H1 (cell line): ENCODE results near the gene CYP26A1. TPM values are rescaled to one million over a fixed set of nuclear protein-coding genes. Genes with fewer than 3 reads are reported as not detected.

Experiments
- CTCF ChIA-PET: fragments of 300-600 bp; sonication (Branson Sonifier 250); formaldehyde crosslinking; loops from one replicate; lab custom pipeline; 2021; ENCODE audit not compliant: partially characterized antibody; lab: Charles Lee
- POLR2A ChIA-PET: fragments of 300-600 bp; sonication (Branson Sonifier 250); formaldehyde crosslinking; loops from one replicate; lab custom pipeline; 2021; ENCODE audit warnings: inconsistent platforms; ENCODE audit not compliant: partially characterized antibody; lab: Charles Lee
- DNase-seq, 2 experiments: peaks; one replicate each; pipeline versions ENCODE4 v3.0.0 to v3.0.0-alpha.2; 2010 to 2022; ENCODE audit warnings: low spot score in 2 of 2, low read depth in 1 of 2, mixed read lengths in 1 of 2
- FAIRE-seq: peaks from 2 replicates; lab custom pipeline; 2011; peaks lifted over from hg19 to GRCh38; lab: Jason Lieb, UNC
- H2AFZ ChIP-seq: 2 replicates; pipeline ENCODE4 v1.8.1; 2012; ENCODE audit warnings: low read length, inconsistent platforms
- H2AK5ac ChIP-seq: 2 replicates; pipeline ENCODE4 v1.6.1; 2013; ENCODE audit warnings: low read depth, low read length
- H2BK120ac ChIP-seq: replicated peaks from 2 replicates; pipeline ENCODE3; 2013; ENCODE audit warnings: low read depth, low read length, inconsistent platforms
- H2BK12ac ChIP-seq: 2 replicates; pipeline ENCODE4 v1.6.1; 2013; ENCODE audit warnings: low read depth, low read length
- H2BK15ac ChIP-seq: 2 replicates; pipeline ENCODE4 v1.6.1; 2013; ENCODE audit warnings: low read length
- H2BK20ac ChIP-seq: 2 replicates; pipeline ENCODE4 v1.6.1; 2013; ENCODE audit warnings: low read length
- H2BK5ac ChIP-seq: 2 replicates; pipeline ENCODE4 v1.6.1; 2013; ENCODE audit warnings: low read depth, low read length
- H3K14ac ChIP-seq: 2 replicates; pipeline ENCODE4 v1.6.1; 2013; ENCODE audit warnings: inconsistent platforms; ENCODE audit not compliant: insufficient read length
- H3K18ac ChIP-seq: 2 replicates; pipeline ENCODE4 v1.6.1; 2013; ENCODE audit warnings: low read length; ENCODE audit errors: extremely low read depth
- H3K23ac ChIP-seq: 2 replicates; pipeline ENCODE4 v1.6.1; 2013; ENCODE audit warnings: inconsistent platforms; ENCODE audit not compliant: insufficient read length
- H3K23me2 ChIP-seq: 2 replicates; pipeline ENCODE4 v1.6.1; 2013; ENCODE audit warnings: low read depth, low read length
- H3K27ac ChIP-seq: 2 replicates; pipeline ENCODE4 v1.6.1; 2011; ENCODE audit warnings: low read depth, low read length, inconsistent platforms
- H3K27me3 ChIP-seq, 4 experiments: replicated peaks in 1 of 4; 1 replicate in 1 of 4; 2 replicates in 3 of 4; pipeline versions ENCODE4 v1.6.1 to v1.8.1; 2011 to 2013; ENCODE audit warnings: low read length in 3 of 4, mild to moderate bottlenecking in 3 of 4, inconsistent platforms in 2 of 4, mixed read lengths in 2 of 4, moderate library complexity in 1 of 4; ENCODE audit not compliant: control insufficient read depth in 3 of 4, insufficient read depth in 3 of 4; ENCODE audit errors: extremely low read depth in 1 of 4
- H3K36me3 ChIP-seq, 4 experiments: 2 replicates each; pipeline versions ENCODE4 v1.6.1 to v1.8.1; 2011 to 2013; ENCODE audit warnings: mild to moderate bottlenecking in 4 of 4, low read length in 3 of 4, moderate library complexity in 2 of 4, control low read depth in 1 of 4, inconsistent platforms in 1 of 4; ENCODE audit not compliant: insufficient read depth in 4 of 4, control insufficient read depth in 2 of 4
- H3K4ac ChIP-seq: replicated peaks from 2 replicates; pipeline ENCODE3; 2013; ENCODE audit warnings: low read length, low read depth, mixed read lengths, inconsistent platforms; ENCODE audit not compliant: insufficient read length
- H3K4me1 ChIP-seq, 4 experiments: replicated peaks in 1 of 4; 1 replicate in 1 of 4; 2 replicates in 3 of 4; pipeline versions ENCODE4 v1.6.1 to v1.8.1; 2011 to 2013; ENCODE audit warnings: low read length in 3 of 4, inconsistent platforms in 2 of 4, mixed read lengths in 1 of 4; ENCODE audit not compliant: insufficient read depth in 4 of 4, control insufficient read depth in 3 of 4
- H3K4me2 ChIP-seq, 2 experiments: 2 replicates each; pipeline versions ENCODE4 v1.6.1 to v1.8.1; 2011 to 2013; ENCODE audit warnings: low read depth in 2 of 2, low read length in 2 of 2, control low read depth in 1 of 2, inconsistent platforms in 1 of 2, mild to moderate bottlenecking in 1 of 2; ENCODE audit not compliant: insufficient read depth in 1 of 2
- H3K4me3 ChIP-seq, 4 experiments: fragments of 200-600, 300-600 bp in 1 of 4; sonication (generic), shearing (Covaris generic), sonication (Bioruptor Twin) in 1 of 4; 2 replicates each; pipeline versions ENCODE4 v1.5.1 to v1.8.1; 2011 to 2016; ENCODE audit warnings: low read length in 4 of 4, low read depth in 3 of 4, control low read depth in 2 of 4, inconsistent platforms in 2 of 4, mild to moderate bottlenecking in 2 of 4, mixed read lengths in 1 of 4, moderate library complexity in 1 of 4; ENCODE audit not compliant: insufficient read depth in 2 of 4; ENCODE audit errors: extremely low read depth in 1 of 4
- H3K56ac ChIP-seq: replicated peaks from 2 replicates; pipeline ENCODE3; 2013; ENCODE audit warnings: low read depth, mild to moderate bottlenecking, mixed read lengths, low read length, inconsistent platforms; ENCODE audit not compliant: insufficient read length
- H3K79me1 ChIP-seq: 2 replicates; pipeline ENCODE4 v1.6.1; 2013; ENCODE audit warnings: low read depth, low read length, control low read depth
- H3K79me2 ChIP-seq, 2 experiments: 2 replicates each; pipeline versions ENCODE4 v1.6.1 to v1.8.1; 2012 to 2013; ENCODE audit warnings: low read length in 2 of 2, mild to moderate bottlenecking in 2 of 2, inconsistent platforms in 1 of 2; ENCODE audit not compliant: insufficient read depth in 2 of 2, control insufficient read depth in 1 of 2
- H3K9ac ChIP-seq, 4 experiments: replicated peaks in 1 of 4; 1 replicate in 1 of 4; 2 replicates in 3 of 4; pipeline versions ENCODE4 v1.6.1 to v1.8.1; 2011 to 2013; ENCODE audit warnings: low read depth in 3 of 4, low read length in 3 of 4, control low read depth in 2 of 4, mild to moderate bottlenecking in 2 of 4, moderate library complexity in 2 of 4, inconsistent platforms in 1 of 4; ENCODE audit errors: extremely low read depth in 1 of 4
- H3K9me3 ChIP-seq, 2 experiments: 2 replicates each; pipeline versions ENCODE4 v1.6.1 to v1.8.1; 2012 to 2013; ENCODE audit warnings: mild to moderate bottlenecking in 2 of 2, moderate library complexity in 2 of 2, control low read depth in 1 of 2, inconsistent platforms in 1 of 2, low read depth in 1 of 2, low read length in 1 of 2, mixed read lengths in 1 of 2; ENCODE audit not compliant: insufficient read depth in 2 of 2
- H4K20me1 ChIP-seq, 2 experiments: replicated peaks in 1 of 2; 2 replicates each; pipeline versions ENCODE3 to v1.8.1; 2011 to 2013; ENCODE audit warnings: inconsistent platforms in 2 of 2, low read length in 2 of 2, mild to moderate bottlenecking in 1 of 2; ENCODE audit not compliant: insufficient read depth in 2 of 2, control insufficient read depth in 1 of 2
- H4K5ac ChIP-seq: 2 replicates; pipeline ENCODE4 v1.6.1; 2013; ENCODE audit warnings: low read length, low read depth, mixed read lengths, inconsistent platforms; ENCODE audit not compliant: insufficient read length
- H4K8ac ChIP-seq: 2 replicates; pipeline ENCODE4 v1.8.0; 2013; ENCODE audit warnings: mild to moderate bottlenecking, moderate library complexity, low read length, inconsistent platforms; ENCODE audit not compliant: insufficient read depth; ENCODE audit errors: extremely low read depth
- H4K91ac ChIP-seq: replicated peaks from 2 replicates; pipeline ENCODE3; 2013; ENCODE audit warnings: low read length, mixed read lengths, inconsistent platforms; ENCODE audit not compliant: insufficient read length
- BRCA1 ChIP-seq: IDR thresholded peaks from 2 replicates; pipeline ENCODE4 v1.6.1; 2012; ENCODE audit warnings: low read depth, low read length, improper control_type of control experiment
- FOSL1 ChIP-seq: IDR thresholded peaks from 2 replicates; pipeline ENCODE4 v1.6.1; 2011; ENCODE audit warnings: mild to moderate bottlenecking, low read depth, low read length, moderate library complexity; ENCODE audit not compliant: insufficient read depth
- JUN ChIP-seq: IDR thresholded peaks from 2 replicates; pipeline ENCODE4 v1.6.1; 2011; ENCODE audit warnings: low read depth, mild to moderate bottlenecking, improper control_type of control experiment, low read length
- KDM5A ChIP-seq: fragments of 200-600 bp; IDR thresholded peaks from 2 replicates; pipeline ENCODE4 v1.7.1; 2012; ENCODE audit warnings: mild to moderate bottlenecking, low read length, inconsistent platforms, mixed read lengths
- NANOG ChIP-seq: IDR thresholded peaks from 2 replicates; pipeline ENCODE4 v1.6.1; 2011; ENCODE audit warnings: low read length, low read depth, mild to moderate bottlenecking, inconsistent platforms; ENCODE audit not compliant: insufficient read depth, poor library complexity, severe bottlenecking
- NRF1 ChIP-seq: IDR thresholded peaks from 2 replicates; pipeline ENCODE4 v1.6.1; 2011; ENCODE audit warnings: mild to moderate bottlenecking, low read depth, low read length, improper control_type of control experiment
- RFX5 ChIP-seq: IDR thresholded peaks from 2 replicates; pipeline ENCODE4 v1.6.1; 2011; ENCODE audit warnings: low read depth, low read length, improper control_type of control experiment, borderline replicate concordance
- SIN3A ChIP-seq, 2 experiments: IDR thresholded peaks in 1 of 2; conservative IDR thresholded peaks in 1 of 2; 2 replicates each; pipeline ENCODE4 v1.6.1; 2011 to 2012; ENCODE audit warnings: low read length in 2 of 2, improper control_type of control experiment in 1 of 2, low read depth in 1 of 2, mild to moderate bottlenecking in 1 of 2
- SIX5 ChIP-seq: IDR thresholded peaks from 2 replicates; pipeline ENCODE4 v1.6.1; 2011; ENCODE audit warnings: mild to moderate bottlenecking, low read depth, low read length
- SRF ChIP-seq: IDR thresholded peaks from 2 replicates; pipeline ENCODE4 v1.6.1; 2011; ENCODE audit warnings: mild to moderate bottlenecking, low read depth, low read length, moderate library complexity
- TAF1 ChIP-seq: IDR thresholded peaks from 2 replicates; pipeline ENCODE4 v1.6.1; 2011; ENCODE audit warnings: mild to moderate bottlenecking, low read depth, low read length
- TCF12 ChIP-seq: IDR thresholded peaks from 2 replicates; pipeline ENCODE4 v1.6.1; 2011; ENCODE audit warnings: low read depth, mild to moderate bottlenecking, low read length
- TEAD4 ChIP-seq: IDR thresholded peaks from 2 replicates; pipeline ENCODE4 v1.6.1; 2012; ENCODE audit warnings: low read depth, low read length, inconsistent platforms, mixed read lengths
- WGBS, 2 experiments: shearing (Covaris generic) in 1 of 2; methylation state at CpG; one replicate each; pipeline versions ENCODE4 v1.1.6 to v1.1.7; 2013 to 2015; ENCODE audit warnings: low lambda C conversion rate in 2 of 2, mixed read lengths in 2 of 2, inconsistent platforms in 1 of 2, low coverage in 1 of 2, missing lambda C conversion rate in 1 of 2; ENCODE audit not compliant: insufficient replicate concordance in 2 of 2, insufficient coverage in 1 of 2, insufficient read length in 1 of 2; ENCODE audit errors: extremely low coverage in 1 of 2, missing lambda C conversion rate in 1 of 2; 5-methylcytosine and 5-hydroxymethylcytosine counted together
- polyA plus RNA-seq, 7 experiments: library from polyadenylated mRNA; depleted of rRNA in 3 of 7; stranded (reverse) in 5 of 7; unstranded in 2 of 7; fragments of >200 nt in 5 of 7; fragments of 200-250 nt in 2 of 7; gene quantifications; 1 replicate in 5 of 7; 2 replicates in 1 of 7; 4 replicates in 1 of 7; pipeline versions ENCODE4 v1.2.1 to v1.2.3, GENCODE V29; 2011 to 2013; ENCODE audit warnings: missing spikeins in 2 of 7, mixed read lengths in 2 of 7
- total RNA-seq: library from RNA; stranded (reverse); fragmentation: NEBNext Ultra II Directional; extraction: Animal tissue kit (Norgen Biotek cat#: 25700); gene quantifications from 2 replicates; pipeline ENCODE4 v1.2.1, GENCODE V29; 2021
- TF ChIP-seq, protein P1 (sequence below): IDR thresholded peaks from 2 replicates; pipeline ENCODE4 v1.6.1; 2012; ENCODE audit warnings: inconsistent platforms

The CYP26A1 gene
- total and polyA plus RNA-seq, 2 of the 8 experiments (the other 6 are each of a cell fraction or from before 2014, with no cell fraction given): 5.0 to 9.1 TPM

DNA sequence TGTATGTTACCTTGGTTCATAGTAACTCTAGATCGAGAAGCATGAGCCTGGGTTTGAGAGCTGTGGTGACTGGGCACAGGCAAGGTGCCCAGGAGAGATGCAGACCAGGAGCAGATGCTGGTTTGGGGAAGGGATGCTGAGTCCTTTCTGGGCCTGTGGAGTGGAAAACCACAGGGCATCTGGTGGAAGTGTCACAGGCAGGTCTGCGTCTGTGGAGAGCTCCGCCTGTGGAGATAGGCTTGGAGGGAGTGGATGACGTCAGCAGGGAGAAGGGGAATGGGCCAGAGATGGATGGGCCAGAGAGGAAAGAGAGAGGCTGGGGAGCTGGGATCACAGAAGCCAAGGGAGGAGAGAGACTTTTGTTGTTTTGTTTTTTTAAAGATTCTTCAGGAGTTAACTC, 14.8 kb downstream of the CYP26A1 start:
- H3K56ac ChIP-seq: no peak overlapping the region
- ChIA-PET POLR2A (no interaction called here), CTCF (interaction anchor here (0.8 to 18.5 kb wide), 10 partner anchors 7 to 1254 kb away, joined by 3 to 363 read pairs (median 4); no protein-coding TSS in a partner anchor)
- H3K9ac ChIP-seq: no peak overlapping the region
- no peaks in the 10 kb centered on the region; a peak in 1 of 7 replicates for H3K27me3 ChIP-seq
- no peak overlapping the region for H3K14ac ChIP-seq
- WGBS, 2 experiments: 87% methylated on average over 4 of the region's 4 CpGs; no CpG with 5 or more reads in 1 of the 2 experiments
- peak overlapping the region; percentile 59 for H4K5ac ChIP-seq
- H3K23ac ChIP-seq: no peak overlapping the region
- H3K4me1 ChIP-seq: peaks cover 2 to 5% (median 3%) of the 10 kb centered on the region in 4 experiments
- no peak overlapping the region for H3K4me3 ChIP-seq
- FAIRE-seq (no peak), DNase-seq (no peak)
- H2BK15ac ChIP-seq: 0 out of 2 replicates have a peak overlapping the region, but pooled peaks have one; percentile 95
- H2BK5ac ChIP-seq: peak overlapping the region; percentile 77; the same call in 1 of the 2 replicates
- H4K20me1 ChIP-seq: no peaks in the 10 kb centered on the region
- H3K23me2 ChIP-seq: no peaks in the 10 kb centered on the region
- H4K91ac ChIP-seq: peak overlapping the region; percentile 97
- no peaks in the 10 kb centered on the region for H3K9me3 ChIP-seq
- H3K18ac ChIP-seq: peak overlapping the region; percentile 91; the same call in 1 of the 2 replicates
- H2BK120ac ChIP-seq: peak overlapping the region; percentile 75
- H2BK12ac ChIP-seq: peak overlapping the region; percentile 97
- peak overlapping the region; percentile 70; the same call in 1 of the 2 replicates for H2AK5ac ChIP-seq
- no peaks in the 10 kb centered on the region for H3K79me1 ChIP-seq
- H2AFZ ChIP-seq: no peak overlapping the region
- no peak overlapping the region for H4K8ac ChIP-seq
- peak overlapping the region; percentile 92 for H3K4ac ChIP-seq
- no peak overlapping the region for H3K4me2 ChIP-seq
- H3K36me3 ChIP-seq: no peaks in the 10 kb centered on the region
- H3K27ac ChIP-seq: no peak overlapping the region
- peak overlapping the region; percentile 100 for H2BK20ac ChIP-seq
- no peaks in the 10 kb centered on the region for H3K79me2 ChIP-seq
- no peak for TF ChIP-seq TAF1
- TF ChIP-seq FOSL1: no peak
- no peak for TF ChIP-seq TCF12
- TF ChIP-seq SIN3A (conservative IDR thresholded peaks at IDR 0.05 in 1 of 2, IDR thresholded peaks at IDR 0.05 in 1 of 2; ENCODE audit: low read depth in 1 of 2, low read length in 2 of 2): no peak
- TF ChIP-seq, protein P1, sequence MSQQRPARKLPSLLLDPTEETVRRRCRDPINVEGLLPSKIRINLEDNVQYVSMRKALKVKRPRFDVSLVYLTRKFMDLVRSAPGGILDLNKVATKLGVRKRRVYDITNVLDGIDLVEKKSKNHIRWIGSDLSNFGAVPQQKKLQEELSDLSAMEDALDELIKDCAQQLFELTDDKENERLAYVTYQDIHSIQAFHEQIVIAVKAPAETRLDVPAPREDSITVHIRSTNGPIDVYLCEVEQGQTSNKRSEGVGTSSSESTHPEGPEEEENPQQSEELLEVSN: no peak
- no peak for TF ChIP-seq JUN
- TF ChIP-seq BRCA1: no peak
- no peak for TF ChIP-seq TEAD4
- TF ChIP-seq RFX5: no peak
- no peak for TF ChIP-seq KDM5A
- TF ChIP-seq SRF: no peak
- no peak for TF ChIP-seq SIX5
- no peak for TF ChIP-seq NANOG
- no peak for TF ChIP-seq NRF1
